Effector CD8-positive, alpha-beta T cell (primary cell): Measurements from ENCODE around the gene ITIH3.
"Not testable (repeated sequence)": the region's sequence is repeated elsewhere in the genome, so short reads cannot be mapped to it uniquely, and the experiment has no call there.

Source experiments
- DNase-seq: peaks from one replicate; lab custom pipeline; 2025; lab: John Stamatoyannopoulos, UW
- total RNA-seq, 4 experiments: gene quantifications; one replicate each; lab custom pipeline; 2026; lab: John Stamatoyannopoulos, UW

ITIH3 gene, protein sequence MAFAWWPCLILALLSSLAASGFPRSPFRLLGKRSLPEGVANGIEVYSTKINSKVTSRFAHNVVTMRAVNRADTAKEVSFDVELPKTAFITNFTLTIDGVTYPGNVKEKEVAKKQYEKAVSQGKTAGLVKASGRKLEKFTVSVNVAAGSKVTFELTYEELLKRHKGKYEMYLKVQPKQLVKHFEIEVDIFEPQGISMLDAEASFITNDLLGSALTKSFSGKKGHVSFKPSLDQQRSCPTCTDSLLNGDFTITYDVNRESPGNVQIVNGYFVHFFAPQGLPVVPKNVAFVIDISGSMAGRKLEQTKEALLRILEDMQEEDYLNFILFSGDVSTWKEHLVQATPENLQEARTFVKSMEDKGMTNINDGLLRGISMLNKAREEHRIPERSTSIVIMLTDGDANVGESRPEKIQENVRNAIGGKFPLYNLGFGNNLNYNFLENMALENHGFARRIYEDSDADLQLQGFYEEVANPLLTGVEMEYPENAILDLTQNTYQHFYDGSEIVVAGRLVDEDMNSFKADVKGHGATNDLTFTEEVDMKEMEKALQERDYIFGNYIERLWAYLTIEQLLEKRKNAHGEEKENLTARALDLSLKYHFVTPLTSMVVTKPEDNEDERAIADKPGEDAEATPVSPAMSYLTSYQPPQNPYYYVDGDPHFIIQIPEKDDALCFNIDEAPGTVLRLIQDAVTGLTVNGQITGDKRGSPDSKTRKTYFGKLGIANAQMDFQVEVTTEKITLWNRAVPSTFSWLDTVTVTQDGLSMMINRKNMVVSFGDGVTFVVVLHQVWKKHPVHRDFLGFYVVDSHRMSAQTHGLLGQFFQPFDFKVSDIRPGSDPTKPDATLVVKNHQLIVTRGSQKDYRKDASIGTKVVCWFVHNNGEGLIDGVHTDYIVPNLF
- 0 to 0.18 (median 0.06) reads per million in 4 experiments for total RNA-seq

DNA sequence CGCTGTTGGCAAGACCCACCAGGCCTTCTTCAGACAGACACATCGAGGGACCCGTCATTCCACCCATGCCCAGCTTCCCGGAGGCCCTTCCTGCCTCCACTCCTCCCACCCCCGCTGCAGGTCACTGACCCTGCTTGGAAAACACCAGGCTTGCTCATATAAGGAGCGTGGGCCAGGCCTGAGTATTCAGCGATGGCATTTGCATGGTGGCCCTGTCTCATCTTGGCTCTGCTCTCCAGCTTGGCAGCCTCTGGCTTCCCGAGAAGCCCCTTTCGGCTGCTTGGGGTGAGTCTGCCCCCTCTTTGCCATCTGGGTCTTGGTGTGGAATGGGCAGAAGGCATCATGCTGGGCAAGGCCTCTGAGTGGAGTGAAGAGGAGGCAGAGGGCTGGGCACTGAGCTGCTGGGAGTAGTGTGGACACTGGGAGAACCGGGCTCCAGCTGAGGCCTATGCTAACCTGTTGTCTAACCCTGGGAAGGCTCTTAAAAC lies at the start of gene ITIH3:
TSS of gene ITIH3 (plus strand) at position 185 of the 488 bp plus-strand sequence. CDS start at position 193, 8 bp downstream.
- DNase-seq: no peak

DNA sequence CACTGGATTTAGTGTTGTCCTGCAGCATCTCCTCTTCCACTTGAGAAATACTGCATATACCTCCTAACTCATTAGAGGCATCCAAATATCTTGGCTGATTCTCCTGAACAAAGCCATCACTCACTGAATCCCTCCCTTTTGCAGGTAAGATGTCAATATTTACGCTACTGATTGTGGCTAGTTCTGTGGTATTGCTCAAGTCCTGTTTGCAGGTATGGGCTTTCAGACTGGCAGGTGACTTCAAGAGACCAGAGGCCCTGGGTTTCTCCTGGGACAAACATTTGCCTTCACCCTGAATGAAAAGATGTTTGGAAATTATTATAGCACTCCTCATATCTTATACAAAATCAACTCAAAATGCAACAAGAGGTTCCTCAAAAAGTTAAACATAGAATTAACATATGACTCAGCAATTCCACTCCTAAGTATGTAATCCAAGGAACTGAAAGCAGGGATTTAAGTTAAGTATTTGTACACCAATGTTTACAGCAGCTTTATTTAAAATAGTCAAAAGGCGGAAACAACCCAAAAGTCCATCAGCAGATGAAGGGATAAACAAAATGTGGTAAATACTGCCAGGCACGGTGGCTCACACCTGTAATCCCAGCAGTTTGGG lies 42.4 kb upstream of the ITIH3 start:
- no peak for DNase-seq

DNA sequence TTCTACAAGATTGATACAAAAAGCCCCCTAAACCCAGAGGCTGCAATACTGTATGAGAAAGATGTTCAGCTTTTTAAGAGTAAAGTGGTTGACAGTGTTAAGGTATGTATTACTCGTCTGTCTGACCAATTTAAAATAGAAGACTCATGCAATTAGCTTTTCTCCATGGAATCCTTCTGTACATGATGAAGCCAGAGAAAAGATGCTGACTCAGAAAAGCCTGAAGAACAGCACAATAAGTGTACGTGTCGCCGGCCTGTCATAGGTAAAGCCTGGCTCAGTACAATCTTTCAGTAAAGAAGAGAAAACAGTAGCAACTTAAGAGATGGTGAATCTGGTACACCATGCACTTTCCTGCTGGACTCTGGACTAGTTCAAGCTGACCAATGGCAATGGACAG lies 40.2 kb upstream of the ITIH3 start:
- no peak for DNase-seq

DNA sequence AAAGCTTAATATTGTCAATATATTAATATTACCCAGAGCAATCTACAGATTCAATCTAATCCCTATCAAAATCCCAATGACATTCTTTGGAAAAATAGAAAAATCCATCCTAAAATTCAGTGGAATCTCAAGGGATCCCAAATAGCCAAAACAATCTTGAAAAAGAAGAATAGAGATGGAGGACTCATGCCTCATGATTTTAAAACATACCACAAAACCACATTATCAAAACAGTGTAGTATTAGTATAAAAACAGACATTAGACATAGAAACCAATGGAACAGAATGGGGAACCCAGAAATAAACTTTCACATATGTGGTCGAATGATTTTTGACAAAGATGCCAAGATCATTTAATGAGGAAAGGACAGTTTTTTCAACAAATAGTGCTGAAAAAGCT lies 38.5 kb upstream of the ITIH3 start:
- DNase-seq: no peak

DNA sequence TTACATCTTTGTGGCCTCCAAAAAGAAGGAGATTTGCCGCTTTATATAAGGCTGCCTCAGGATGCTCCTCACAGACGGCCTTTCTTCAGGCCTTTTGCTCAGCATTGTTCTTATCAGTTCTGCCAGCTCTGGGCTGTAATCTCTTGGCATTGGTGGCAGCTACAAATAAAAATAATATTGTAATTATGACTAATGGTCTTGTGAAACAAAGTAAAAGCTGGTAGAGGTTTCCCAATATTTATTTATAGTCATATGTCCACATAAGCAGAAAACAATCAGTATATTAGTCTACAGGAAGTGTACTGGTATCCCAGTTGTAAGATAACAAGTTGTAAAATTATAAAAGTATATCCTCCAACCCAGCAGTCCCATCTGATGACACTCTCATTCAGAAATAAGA lies 31.1 kb upstream of the ITIH3 start:
- DNase-seq: no peak

DNA sequence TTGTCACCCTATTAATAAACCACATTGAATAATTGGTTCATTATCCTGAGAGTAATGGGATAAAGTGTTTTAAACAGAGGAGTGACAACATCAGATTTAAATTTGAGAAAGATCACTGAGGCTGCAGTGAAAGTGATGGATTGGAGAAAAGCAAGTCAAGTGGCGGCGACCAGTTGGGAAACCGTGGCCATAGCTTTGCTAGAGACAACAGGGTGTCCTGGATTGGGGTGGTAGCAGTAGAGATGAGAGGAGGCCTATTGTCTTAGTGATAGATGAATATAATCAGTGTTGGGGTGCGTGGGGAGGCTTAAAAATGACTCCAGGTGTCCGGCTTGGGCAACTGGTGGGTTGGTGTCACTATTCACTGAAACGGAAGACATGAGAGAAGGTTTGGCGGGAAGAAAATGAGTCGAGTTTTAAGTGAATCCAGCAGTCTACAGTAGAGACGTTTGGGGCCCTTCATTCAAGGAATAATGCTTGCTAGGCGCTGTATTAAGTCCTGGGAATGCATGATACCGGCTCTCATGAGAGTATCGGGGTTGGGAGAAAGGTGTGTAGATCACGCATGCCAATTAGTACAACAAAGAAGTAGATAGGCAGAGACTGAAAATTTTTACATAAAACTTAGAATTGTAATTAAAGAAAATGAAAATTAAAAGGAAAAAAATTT lies 24.7 kb upstream of the ITIH3 start:
- DNase-seq: no peak

DNA sequence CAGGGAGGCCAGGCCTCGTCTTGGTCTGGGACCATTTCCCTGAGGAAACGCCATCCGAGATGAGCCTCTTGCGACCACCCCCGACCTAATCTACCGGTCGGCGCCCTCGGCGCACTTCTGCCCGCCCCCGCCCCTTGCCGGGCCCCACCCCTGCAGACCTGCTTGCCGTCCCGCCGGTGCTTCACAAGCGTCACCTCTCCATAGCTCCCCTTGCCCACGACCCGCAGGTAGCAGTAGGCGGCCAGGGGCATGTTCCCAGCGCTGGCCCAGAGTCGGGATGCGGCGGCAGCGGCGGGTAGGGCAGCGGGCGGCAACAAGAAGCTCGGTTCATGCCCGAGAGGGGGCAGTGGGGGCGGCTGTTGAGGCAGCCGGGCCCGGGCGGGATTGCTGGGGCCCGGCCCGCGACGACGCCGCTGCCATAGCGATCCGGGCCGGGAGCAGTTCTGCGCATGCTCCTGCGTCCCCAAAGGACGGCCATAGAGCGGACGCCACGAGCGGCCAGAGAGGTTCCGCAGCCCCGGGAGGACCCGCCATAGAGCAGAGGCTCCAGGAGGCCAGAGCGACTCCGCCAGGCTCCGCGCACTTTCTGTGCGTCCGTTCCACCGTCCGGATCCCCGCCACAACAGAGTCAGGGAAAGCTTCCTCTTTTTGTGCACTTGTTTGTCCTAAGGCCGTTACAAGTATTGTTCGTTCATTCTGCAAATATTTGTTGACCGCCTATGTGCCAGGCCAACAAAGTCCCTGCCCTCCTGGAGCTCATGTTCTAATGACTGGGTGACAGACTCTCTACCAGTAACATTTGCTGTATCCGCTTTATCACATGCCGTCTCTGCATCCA lies 23.9 kb upstream of the ITIH3 start, which contains the start of gene NEK4:
TSS of gene NEK4 (minus strand) at position 445 of the 838 bp plus-strand sequence. CDS start at position 251, 194 bp downstream.
- DNase-seq: peak; percentile 49

DNA sequence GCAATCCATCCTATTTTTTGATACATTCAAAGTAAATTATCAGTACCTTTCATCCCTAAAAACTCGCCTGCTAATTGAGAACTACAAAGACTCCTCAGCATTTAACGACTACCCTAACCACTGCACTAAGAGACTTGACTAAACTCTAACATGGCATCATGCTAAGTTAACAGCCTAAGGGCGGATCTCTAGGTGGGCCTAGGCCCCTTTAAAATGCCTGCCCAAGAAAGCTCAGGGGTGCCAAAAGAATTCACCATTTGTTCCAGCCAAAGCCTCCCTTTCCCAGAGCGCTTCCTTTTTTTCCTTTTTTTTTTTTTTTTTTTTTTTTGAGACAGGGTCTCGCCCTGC lies 23.3 kb upstream of the ITIH3 start:
- no peak for DNase-seq

DNA sequence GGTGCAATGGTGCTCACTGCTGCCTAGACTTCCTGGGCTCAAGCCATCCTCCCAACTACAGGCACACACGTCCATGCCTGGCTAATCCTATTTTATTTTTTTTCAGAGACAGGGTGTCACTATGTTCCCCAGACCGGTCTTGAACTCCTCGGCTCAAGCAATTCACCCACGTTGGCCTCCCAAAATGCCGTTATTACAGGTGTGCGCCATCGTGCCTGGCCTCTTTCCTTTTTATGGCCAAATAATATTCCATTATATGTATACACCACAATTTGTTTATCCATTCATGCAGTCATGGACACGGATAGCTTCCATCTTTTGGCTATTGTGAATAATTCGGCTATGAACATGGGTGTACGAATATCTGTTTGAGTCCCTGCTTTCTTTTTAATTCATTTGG lies 22.9 kb upstream of the ITIH3 start:
- no peak for DNase-seq

DNA sequence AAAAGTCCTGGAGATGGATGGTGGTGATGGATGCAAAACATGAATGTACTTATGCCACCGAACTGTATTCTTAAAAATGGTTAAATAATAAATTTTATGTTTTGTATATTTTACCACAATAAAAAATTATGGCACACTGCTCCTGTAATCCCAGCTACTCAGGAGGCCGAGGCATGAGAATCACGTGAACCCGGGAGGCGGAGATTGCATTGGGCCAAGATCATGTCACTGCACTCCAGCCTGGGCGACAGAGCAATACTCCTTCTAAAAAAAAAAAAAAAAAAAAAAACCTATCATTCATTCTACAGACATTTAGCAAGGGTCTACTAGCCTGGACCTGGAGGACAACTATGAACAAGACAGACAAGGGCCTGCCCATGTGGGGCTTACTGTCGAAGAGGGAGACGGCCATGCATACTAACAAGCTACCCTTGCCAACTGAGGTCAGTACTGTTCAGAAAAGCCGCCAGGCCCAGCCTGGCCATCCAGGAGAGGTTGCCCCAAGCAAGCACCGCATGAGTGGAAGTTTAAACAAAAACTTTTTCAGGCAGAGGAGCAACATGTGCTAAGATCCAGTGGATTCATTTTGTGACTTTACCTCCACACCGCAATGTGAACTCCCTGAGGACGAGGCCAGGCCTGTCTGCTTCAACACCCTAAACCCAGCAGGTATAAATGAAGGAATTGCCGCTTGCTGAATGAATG lies 21.1 kb upstream of the ITIH3 start:
- no peak for DNase-seq

DNA sequence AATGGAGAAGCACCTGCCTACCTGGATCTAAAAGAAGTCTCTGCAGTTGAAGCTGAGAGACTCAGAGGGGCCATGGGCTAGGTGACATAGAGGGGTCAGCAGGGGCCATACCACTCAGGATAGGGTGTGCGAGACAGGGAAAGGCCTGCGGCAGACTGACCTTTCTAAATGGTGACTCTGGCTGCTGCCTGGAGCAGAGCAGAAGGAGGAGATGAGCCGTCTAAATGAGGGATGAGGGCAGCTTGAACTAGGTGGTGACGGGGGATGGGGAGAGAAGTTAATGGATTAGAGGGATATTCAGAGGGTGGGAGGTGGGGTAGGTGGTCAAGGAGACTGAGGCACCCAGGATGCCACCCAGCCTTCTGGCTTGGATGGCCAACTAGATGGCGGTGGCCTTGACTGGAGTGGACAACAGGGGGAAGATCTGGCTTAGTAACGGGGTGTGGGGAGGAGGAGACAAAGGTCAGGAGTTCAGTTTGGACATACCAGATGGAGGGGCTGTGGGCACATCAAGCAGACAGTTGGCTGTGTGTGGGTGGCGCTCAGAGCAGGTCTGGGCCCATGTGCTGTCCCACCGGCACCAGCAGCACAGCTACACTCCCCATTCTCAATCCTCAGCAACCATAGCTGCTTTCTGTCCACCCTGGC lies 20.4 kb upstream of the ITIH3 start:
- no peak for DNase-seq

DNA sequence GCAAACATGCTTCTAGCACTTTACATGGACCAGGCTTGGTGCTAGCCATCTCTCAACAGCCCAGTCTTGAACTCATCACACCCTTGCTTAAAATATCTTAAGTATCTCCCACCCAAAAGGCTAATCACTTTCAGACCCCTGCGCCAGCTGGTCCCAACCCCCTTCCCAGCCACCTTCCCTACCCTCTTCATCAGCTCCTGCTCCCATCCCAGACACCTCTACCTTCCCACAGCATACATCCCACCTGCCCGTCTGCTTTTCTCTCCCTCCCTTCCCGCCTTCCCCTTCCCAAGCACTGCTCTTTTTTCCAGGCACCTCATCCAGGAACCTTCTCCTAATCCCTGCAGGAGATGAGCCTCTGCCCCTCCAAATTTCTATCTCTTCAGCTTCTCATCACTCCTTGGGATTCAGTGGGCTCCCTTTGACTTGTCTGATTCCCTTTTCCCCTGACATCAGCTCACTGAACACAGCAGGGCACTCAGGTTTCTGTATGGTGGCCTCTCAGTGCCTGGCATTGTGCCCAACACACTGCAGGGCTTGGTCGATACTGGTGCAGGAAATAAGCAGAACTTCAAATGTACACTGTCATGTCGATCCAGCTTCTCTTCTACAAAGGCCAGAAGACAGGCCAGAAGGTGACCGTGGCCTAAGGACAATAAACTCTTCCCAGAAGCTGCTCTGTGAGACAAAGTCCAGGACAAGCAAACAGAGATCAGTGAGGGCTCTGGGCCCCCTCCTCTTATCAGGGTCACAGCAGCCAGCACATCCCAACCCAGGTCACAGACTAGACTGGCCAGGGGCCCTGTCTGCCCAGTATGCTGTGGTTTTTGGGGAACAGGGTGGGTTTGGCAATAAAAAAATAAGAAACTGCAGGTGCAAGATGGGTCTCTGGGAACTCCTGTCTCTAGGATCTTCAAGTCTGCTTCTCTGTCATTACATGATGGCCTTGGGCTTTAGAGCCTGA lies 19.4 kb upstream of the ITIH3 start:
- DNase-seq: no peak

DNA sequence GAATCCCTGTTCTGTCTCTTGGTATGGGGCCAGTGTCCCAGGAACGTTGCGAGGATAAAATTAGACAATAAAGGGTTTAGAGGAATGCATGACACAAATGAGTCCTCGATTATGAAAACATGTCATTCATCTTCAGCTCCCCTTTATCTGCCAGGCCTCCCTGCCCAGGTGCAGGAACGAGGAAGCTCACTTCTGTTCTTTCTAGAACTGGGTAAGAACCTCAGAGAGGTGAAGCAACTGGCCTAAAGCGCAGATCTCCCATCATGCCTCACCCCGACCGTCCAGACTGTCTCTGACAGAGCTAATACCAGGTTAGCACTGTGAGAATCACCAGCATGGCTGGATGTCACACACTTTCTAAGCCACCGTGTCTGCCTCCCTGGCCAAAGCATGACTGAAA lies 18.7 kb upstream of the ITIH3 start:
- DNase-seq: no peak

DNA sequence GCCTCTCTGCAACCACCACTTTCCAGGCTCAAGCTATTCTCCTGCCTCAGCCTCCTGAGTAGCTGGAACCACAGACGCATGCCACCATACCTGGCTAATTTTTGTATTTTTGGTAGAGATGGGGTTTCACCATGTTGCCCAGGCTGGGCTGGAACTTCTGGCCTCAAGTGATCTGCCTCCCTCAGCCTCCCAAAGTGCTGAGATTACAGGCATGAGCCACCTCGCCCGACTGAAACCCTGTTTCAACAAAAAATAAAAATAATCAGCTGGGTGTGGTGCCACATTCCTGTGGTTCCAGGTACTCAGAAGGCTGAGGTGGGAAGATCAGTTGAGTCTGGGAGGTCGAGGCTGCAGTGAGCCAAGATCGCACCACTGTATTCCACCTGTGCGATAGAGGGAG lies 18.1 kb upstream of the ITIH3 start:
- DNase-seq: not testable (repeated sequence)

DNA sequence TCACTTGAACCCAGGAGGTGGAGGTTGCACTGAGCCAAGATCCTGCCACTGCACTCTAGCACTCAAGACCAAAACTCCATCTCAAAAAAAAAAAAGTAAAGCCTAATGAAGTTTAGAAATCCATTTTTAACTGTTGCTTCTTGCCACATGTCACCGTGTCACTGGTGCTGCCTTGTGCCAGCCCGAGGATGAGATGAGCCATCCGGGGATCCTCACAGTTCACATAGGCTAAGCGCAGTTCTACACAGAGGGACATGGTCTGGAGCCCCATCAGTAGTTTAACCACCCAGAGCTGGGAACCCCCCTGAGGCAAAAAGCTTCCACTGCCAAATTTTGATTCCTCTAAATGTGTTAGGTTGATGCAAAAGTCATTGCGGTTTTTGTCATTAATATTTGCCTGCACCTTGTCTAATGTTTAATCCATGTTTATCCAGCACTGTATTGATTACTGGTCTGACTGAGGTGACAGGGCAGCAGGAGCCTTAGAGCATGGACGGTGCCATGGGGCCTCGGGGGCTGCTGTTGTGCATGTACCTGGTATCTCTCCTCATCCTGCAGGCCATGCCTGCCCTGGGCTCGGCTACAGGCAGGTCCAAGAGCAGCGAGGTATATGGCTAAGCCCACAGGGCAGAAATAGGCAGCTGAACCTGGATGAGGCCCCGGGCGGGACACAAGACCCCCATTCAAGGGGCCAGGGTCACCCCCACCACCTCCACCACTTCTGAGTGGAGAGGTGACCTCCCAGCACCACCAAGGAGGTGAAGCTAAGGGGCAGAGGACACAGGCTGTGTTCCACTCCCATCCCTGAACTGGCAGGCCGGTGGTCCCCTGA lies 17.3 kb upstream of the ITIH3 start, which contains the start of gene ITIH1:
TSS of gene ITIH1 (plus strand) at position 473 of the 832 bp plus-strand sequence. CDS start at position 490, 17 bp downstream.
- no peak for DNase-seq

DNA sequence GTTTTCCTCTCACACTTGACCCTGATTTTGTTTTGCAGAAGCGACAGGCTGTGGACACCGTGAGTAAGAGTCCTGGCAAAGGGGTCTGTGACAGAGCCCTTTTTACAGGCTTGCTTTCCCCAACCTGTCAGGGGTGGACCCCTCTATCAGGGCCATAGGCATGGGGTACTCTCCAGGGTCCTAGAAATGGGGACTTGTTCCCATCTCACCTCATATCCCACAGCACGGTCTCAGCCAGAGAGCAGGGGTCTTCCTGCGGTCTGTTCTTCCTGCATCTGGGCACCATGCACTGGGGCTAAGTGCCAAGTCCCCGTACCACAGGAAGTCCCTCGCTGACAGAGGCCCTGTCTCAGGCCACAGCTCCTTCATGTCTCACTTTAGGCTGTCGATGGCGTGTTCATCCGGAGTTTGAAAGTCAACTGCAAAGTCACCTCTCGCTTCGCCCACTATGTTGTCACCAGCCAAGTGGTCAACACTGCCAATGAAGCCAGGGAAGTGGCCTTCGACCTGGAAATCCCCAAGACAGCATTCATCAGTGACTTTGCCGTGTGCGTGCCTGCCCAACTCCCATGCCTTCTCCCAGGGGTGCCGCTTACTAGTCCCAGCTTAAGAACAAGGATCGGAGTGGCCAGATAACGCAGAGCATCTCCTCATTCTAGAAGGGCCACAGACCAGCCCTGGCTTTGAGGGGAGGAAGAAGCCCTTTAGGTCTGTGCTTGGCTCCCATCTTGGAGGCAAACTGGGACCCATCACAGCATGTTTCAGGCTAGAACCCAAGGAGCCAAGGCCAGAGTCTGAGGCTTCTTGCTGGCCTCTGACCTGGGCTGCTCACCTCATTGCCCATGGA lies 16.4 kb upstream of the ITIH3 start:
- no peak for DNase-seq
